ENCODE data around the gene HSDL2. TPM values are rescaled to one million over a fixed set of nuclear protein-coding genes. Genes with fewer than 3 reads are reported as not detected.

The HSDL2 gene
- total and polyA plus RNA-seq, 4 donors: 22.5 to 58.6 (median 34.8) TPM

DNA sequence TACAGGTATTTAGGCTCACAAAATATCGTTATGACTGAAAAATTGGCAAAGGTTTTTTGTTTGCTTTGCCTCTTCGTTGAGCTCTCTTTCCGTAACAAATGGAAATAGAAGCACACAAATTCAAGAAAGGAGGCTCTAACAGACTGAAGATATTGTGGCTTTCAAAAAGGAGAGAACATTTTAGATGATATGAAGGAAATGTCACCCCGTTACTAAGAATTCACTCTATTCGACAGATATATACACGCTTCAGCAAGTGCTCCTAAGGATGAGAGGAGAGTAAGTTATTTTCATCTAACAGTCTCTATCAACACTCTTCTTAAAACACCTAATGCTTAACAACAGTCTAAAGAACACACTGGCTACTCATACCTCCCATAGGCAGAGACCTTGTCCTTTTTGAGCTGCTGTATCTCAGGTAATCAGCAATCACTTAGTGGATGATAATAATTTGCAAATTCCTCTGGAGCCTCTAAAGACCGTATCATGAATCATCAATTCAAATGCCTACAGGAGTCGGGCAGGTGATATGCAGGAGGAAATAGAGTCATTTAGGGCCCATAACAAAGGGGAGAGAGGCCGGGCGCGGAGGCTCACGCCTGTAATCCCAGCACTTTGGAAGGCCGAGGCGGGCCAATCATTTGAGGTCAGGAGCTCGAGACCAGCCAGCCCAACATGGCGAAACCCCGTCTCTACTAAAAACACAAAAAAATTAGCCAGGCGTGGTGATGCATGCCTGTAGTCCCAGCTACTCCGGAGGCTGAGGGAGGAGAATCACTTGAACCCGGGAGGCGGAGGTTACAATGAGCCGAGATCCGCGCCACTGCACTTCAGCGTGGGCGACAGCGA is 1.4 kb upstream of the HSDL2 start:
- 13 to 25% methylated on average over 27 of the region's 27 CpGs for WGBS, 2 donors
- Histone ChIP-seq H3K4me3 (peak overlapping the region; percentile 32), H3K9me3 (ENCODE audit: control insufficient read depth in 4 of 4, insufficient read depth in 3 of 4, low read length in 3 of 4) (no peaks in the 10 kb centered on the region), H3K4me1 (ENCODE audit: control insufficient read depth in 5 of 5, insufficient read depth in 5 of 5, low read length in 5 of 5) (peaks cover 5 to 36% (median 11%) of the 10 kb centered on the region in 5 donors), H3K27ac (ENCODE audit: low read depth in 1 of 2, low read length in 1 of 2) (peak overlapping the region; percentile 83 to 97), H3K9ac (ENCODE audit: insufficient read depth in 1 of 2, low read length in 2 of 2) (peak overlapping the region; percentile 90 to 96), H3K27me3 (ENCODE audit: control insufficient read depth in 3 of 3, insufficient read depth in 3 of 3, low read length in 2 of 3) (no peaks in the 10 kb centered on the region), H3K36me3 (ENCODE audit: control insufficient read depth in 4 of 4, insufficient read depth in 4 of 4, low read length in 4 of 4) (peaks cover 0 to 11% (median under 1%) of the 10 kb centered on the region in 4 donors)
- TF ChIP-seq, protein P1, sequence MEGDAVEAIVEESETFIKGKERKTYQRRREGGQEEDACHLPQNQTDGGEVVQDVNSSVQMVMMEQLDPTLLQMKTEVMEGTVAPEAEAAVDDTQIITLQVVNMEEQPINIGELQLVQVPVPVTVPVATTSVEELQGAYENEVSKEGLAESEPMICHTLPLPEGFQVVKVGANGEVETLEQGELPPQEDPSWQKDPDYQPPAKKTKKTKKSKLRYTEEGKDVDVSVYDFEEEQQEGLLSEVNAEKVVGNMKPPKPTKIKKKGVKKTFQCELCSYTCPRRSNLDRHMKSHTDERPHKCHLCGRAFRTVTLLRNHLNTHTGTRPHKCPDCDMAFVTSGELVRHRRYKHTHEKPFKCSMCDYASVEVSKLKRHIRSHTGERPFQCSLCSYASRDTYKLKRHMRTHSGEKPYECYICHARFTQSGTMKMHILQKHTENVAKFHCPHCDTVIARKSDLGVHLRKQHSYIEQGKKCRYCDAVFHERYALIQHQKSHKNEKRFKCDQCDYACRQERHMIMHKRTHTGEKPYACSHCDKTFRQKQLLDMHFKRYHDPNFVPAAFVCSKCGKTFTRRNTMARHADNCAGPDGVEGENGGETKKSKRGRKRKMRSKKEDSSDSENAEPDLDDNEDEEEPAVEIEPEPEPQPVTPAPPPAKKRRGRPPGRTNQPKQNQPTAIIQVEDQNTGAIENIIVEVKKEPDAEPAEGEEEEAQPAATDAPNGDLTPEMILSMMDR (IDR thresholded peaks at IDR 0.05; ENCODE audit: control extremely low read depth, extremely low read depth): no peak
- DNase-seq (peak in 2 of 3 donors; percentile 16 to 58), ATAC-seq (ENCODE audit: insufficient read depth, low FRiP score) (no peak)

DNA sequence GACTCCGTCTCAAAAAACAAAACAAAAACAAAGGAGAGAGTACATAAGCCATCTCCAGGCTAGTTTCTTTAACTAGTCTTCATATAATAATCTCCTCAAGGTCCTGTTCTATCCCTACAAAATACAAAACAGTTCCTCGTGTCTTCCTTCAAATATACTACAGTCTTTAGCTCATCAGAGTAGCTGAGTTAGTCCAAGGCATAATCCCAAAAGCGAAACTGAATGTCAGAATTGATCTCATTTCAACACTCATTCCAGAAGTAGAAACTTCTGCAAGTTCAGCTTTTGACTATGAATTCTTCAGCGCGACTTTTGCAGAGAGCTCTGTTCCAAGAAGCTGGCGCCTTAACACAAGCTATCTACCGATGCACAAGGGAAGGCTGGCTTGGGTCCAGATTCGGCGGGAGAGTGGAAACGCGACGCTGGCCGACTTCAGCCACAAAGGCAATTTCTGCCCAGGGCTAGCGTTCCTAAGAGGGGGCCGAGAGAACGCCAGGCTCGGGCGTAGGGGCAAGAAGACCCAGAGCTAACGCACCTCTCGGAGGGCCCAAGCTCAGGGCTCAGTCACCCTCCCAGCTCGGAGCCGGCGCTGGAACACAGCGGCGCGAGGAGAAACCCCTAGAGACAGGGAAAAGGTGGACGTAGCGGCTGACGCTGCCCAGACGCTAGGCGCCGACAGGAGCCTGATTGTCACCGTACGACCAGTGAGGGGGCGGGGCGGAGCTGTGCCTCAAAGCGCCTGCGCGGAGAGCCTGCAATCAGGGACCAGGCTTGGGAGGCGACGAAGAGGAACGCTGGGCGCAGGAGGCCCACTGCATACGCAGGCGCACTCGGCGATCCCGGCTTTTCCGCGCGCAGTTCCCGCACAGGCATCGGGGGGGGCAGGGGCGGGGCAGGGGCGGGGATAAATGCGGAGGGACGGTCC is 469 bp upstream of the HSDL2 start:
- peaks cover 0 to 6% (median under 1%) of the 10 kb centered on the region in 4 donors for H3K36me3 ChIP-seq (ENCODE audit: control insufficient read depth in 4 of 4, insufficient read depth in 4 of 4, low read length in 4 of 4)
- DNase-seq: peak; percentile 99 to 100 (median 100)
- peaks cover 5 to 37% (median 11%) of the 10 kb centered on the region in 5 donors for H3K4me1 ChIP-seq (ENCODE audit: control insufficient read depth in 5 of 5, insufficient read depth in 5 of 5, low read length in 5 of 5)
- no peaks in the 10 kb centered on the region for H3K9me3 ChIP-seq (ENCODE audit: control insufficient read depth in 4 of 4, insufficient read depth in 3 of 4, low read length in 3 of 4)
- H3K4me3 ChIP-seq: peak overlapping the region; percentile 91
- no peaks in the 10 kb centered on the region for H3K27me3 ChIP-seq (ENCODE audit: control insufficient read depth in 3 of 3, insufficient read depth in 3 of 3, low read length in 2 of 3)
- TF ChIP-seq, protein P1 (IDR thresholded peaks at IDR 0.05; ENCODE audit: control extremely low read depth, extremely low read depth): no peak
- H3K27ac ChIP-seq (ENCODE audit: low read depth in 1 of 2, low read length in 1 of 2): peak overlapping the region; percentile 97 to 100
- 0 to 1% methylated on average over 53 to 57 of the region's 57 CpGs for WGBS, 2 donors
- peak; percentile 97 for ATAC-seq (ENCODE audit: insufficient read depth, low FRiP score)
- H3K9ac ChIP-seq (ENCODE audit: insufficient read depth in 1 of 2, low read length in 2 of 2): peak overlapping the region; percentile 90 to 96

DNA sequence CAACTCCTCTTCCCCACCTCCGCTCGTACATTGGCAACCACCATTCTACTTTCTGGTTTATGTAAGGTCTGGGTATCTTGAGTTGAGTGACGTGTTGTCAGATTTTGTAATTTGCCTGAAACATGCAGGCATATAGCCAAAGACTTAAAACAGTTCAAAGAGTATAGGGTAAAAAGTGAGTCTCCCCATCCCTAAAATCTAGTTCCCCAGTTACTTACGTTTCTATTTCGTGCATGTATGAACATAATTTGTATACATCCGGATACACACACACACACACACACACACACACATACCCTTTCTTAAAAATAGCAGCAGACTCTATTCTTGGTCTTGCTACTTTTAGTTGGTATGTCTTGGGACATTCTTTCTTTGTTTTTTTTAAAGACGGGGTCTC is 915 bp downstream of the HSDL2 start:
- H3K9me3 ChIP-seq (ENCODE audit: control insufficient read depth in 4 of 4, insufficient read depth in 3 of 4, low read length in 3 of 4): no peaks in the 10 kb centered on the region
- H3K27ac ChIP-seq (ENCODE audit: low read depth in 1 of 2, low read length in 1 of 2): peak overlapping the region; percentile 73 to 94
- H3K36me3 ChIP-seq (ENCODE audit: control insufficient read depth in 4 of 4, insufficient read depth in 4 of 4, low read length in 4 of 4): peaks cover 0 to 4% (median 2%) of the 10 kb centered on the region in 4 donors
- ATAC-seq (ENCODE audit: insufficient read depth, low FRiP score) (no peak), DNase-seq (peak; percentile 21 to 71 (median 61))
- no peak overlapping the region for H3K4me3 ChIP-seq
- TF ChIP-seq, protein P1 (IDR thresholded peaks at IDR 0.05; ENCODE audit: control extremely low read depth, extremely low read depth): no peak
- H3K27me3 ChIP-seq (ENCODE audit: control insufficient read depth in 3 of 3, insufficient read depth in 3 of 3, low read length in 2 of 3): no peaks in the 10 kb centered on the region
- peaks cover 5 to 42% (median 11%) of the 10 kb centered on the region in 5 donors for H3K4me1 ChIP-seq (ENCODE audit: control insufficient read depth in 5 of 5, insufficient read depth in 5 of 5, low read length in 5 of 5)
- H3K9ac ChIP-seq (ENCODE audit: insufficient read depth in 1 of 2, low read length in 2 of 2): peak overlapping the region in 1 of 2 donors; percentile 87
- 29 to 33% methylated on average over 7 of the region's 7 CpGs for WGBS, 2 donors

Measured in lung (tissue), 12 donors.